Right cardiac atrium (tissue), 5 donors: ENCODE results near the gene DPEP1. TPM values are rescaled to one million over a fixed set of nuclear protein-coding genes. Genes with fewer than 3 reads are reported as not detected.

Source experiments
- ATAC-seq, 2 donors: fragments of 200-7000 bp; cut with Tn5 transposase; one replicate each; pipeline versions ENCODE4 v1.8.0 to v1.9.1; 2020; ENCODE audit warnings: moderate library complexity in 2 of 2, mild to moderate bottlenecking in 1 of 2
- DNase-seq, 3 donors: peaks; one replicate each; pipeline ENCODE4 v3.0.0-alpha.2; 2020
- H3K27ac ChIP-seq: one replicate; pipeline ENCODE4 v1.5.1; 2013; ENCODE audit warnings: mild to moderate bottlenecking, low read length, control low read depth, moderate library complexity
- H3K27me3 ChIP-seq: one replicate; pipeline ENCODE4 v1.6.1; 2013; ENCODE audit not compliant: control insufficient read depth, insufficient read depth
- H3K4me1 ChIP-seq: one replicate; pipeline ENCODE4 v1.6.1; 2013; ENCODE audit warnings: low read length; ENCODE audit not compliant: control insufficient read depth, insufficient read depth
- H3K4me3 ChIP-seq: one replicate; pipeline ENCODE4 v1.5.1; 2013; ENCODE audit warnings: low read length, control low read depth
- H3K9me3 ChIP-seq: one replicate; pipeline ENCODE4 v1.6.1; 2013; ENCODE audit warnings: low read length; ENCODE audit not compliant: control insufficient read depth
- WGBS: extraction: QIAGEN DNeasy Blood & Tissue Kit; methylation state at CpG from one replicate; pipeline ENCODE4 v1.1.7; 2013; 5-methylcytosine and 5-hydroxymethylcytosine counted together
- intact Hi-C, 4 donors: fragments of 100-400 bp; cut with DNase I; formaldehyde crosslinking; loops; one replicate each; pipeline versions ENCODE4 v1.11.0 to v1.14.0; 2022 to 2023
- polyA plus RNA-seq: library from polyadenylated mRNA; stranded (reverse); fragments of 200-250 nt; gene quantifications from one replicate; pipeline ENCODE4 v1.2.3, GENCODE V29; 2013
- total RNA-seq, 4 donors: library from RNA; stranded (reverse); fragmentation: NEBNext Ultra II Directional; extraction: Animal tissue kit (Norgen Biotek cat#: 25700); gene quantifications; one replicate each; pipeline ENCODE4 v1.2.1, GENCODE V29; 2021
- donor health status: healthy with polysubstance abuse.
- donor health status: DM: no; HTN: yes; CAD: no.
- donor health status: DM: no; HTN: no; CAD: no.
- donor health status: DM: no; HTN: yes; CAD: no; lungs with severe emphysema.
- donor health status: DM: yes; HTN: yes; CAD: no.

DPEP1 gene
- total and polyA plus RNA-seq, 5 donors, result 0.18 to 0.53 (median 0.31) TPM; not detected in 2

GRCh38 chr16:89572073-89572484 is 41.4 kb upstream of the DPEP1 start:
- ATAC-seq (no peak), DNase-seq (no peak)

GRCh38 chr16:89572485-89573205 is 40.8 kb upstream of the DPEP1 start:
- H3K27ac ChIP-seq, result no peak overlapping the region
- no peaks in the 10 kb centered on the region for H3K27me3 ChIP-seq
- no peaks in the 10 kb centered on the region for H3K4me1 ChIP-seq
- no peak overlapping the region for H3K4me3 ChIP-seq
- intact Hi-C loops, result no loop called here
- WGBS, result 73% methylated on average over 19 of the region's 19 CpGs
- no peak for DNase-seq
- H3K9me3 ChIP-seq, result no peaks in the 10 kb centered on the region
- ATAC-seq, result no peak

More at GRCh38 chr16:89572073-89572484, 41.4 kb upstream of the DPEP1 start:
- 70% methylated on average over 14 of the region's 14 CpGs for WGBS
- Histone ChIP-seq H3K27ac (no peak overlapping the region), H3K9me3 (no peaks in the 10 kb centered on the region), H3K27me3 (no peaks in the 10 kb centered on the region), H3K4me1 (no peaks in the 10 kb centered on the region), H3K4me3 (no peak overlapping the region)
- intact Hi-C loops, result no loop called here

GRCh38 chr16:89573826-89574680 is 39.4 kb upstream of the DPEP1 start:
- Histone ChIP-seq H3K27ac (no peak overlapping the region), H3K4me3 (no peak overlapping the region), H3K4me1 (no peaks in the 10 kb centered on the region), H3K9me3 (no peaks in the 10 kb centered on the region), H3K27me3 (no peaks in the 10 kb centered on the region)
- intact Hi-C loops, result no loop called here
- DNase-seq (no peak), ATAC-seq (no peak)
- WGBS, result 67% methylated on average over 31 of the region's 31 CpGs

GRCh38 chr16:89574681-89575246 is 38.7 kb upstream of the DPEP1 start:
- peak; percentile 56 to 78 for ATAC-seq
- intact Hi-C loops, result no loop called here
- no peaks in the 10 kb centered on the region for H3K4me1 ChIP-seq
- no peaks in the 10 kb centered on the region for H3K9me3 ChIP-seq
- peak; percentile 61 to 83 (median 76) for DNase-seq
- H3K27me3 ChIP-seq, result no peaks in the 10 kb centered on the region
- H3K4me3 ChIP-seq, result peak overlapping the region; percentile 14
- H3K27ac ChIP-seq, result no peak overlapping the region
- WGBS, result 2% methylated on average over 55 of the region's 55 CpGs

- Histone ChIP-seq H3K27me3 (no peaks in the 10 kb centered on the region), H3K4me3 (peak within 1 kb of the TSS; percentile 14), H3K9me3 (no peaks in the 10 kb centered on the region), H3K4me1 (no peaks in the 10 kb centered on the region), H3K27ac (no peak within 1 kb of the TSS)
- DNase-seq, result no peak
- intact Hi-C loops, result no loop called here
- peak in 1 of 2 donors; percentile 6 for ATAC-seq
- 1% methylated on average over 103 of the region's 103 CpGs for WGBS
Observed at GRCh38 chr16:89575247-89576152, 37.9 kb upstream of the DPEP1 start, which contains the start of gene CPNE7. Gene CPNE7 (plus strand): TSS chr16:89575758. CDS start chr16:89575898, 140 bp downstream.

- intact Hi-C loops, result no loop called here
- H3K4me1 ChIP-seq, result no peaks in the 10 kb centered on the region
- H3K27me3 ChIP-seq, result no peaks in the 10 kb centered on the region
- no peaks in the 10 kb centered on the region for H3K9me3 ChIP-seq
- DNase-seq (no peak), ATAC-seq (no peak)
- H3K4me3 ChIP-seq, result no peak overlapping the region
- 18% methylated on average over 89 of the region's 89 CpGs for WGBS
- H3K27ac ChIP-seq, result no peak overlapping the region
Observed at GRCh38 chr16:89576153-89577054, 37.0 kb upstream of the DPEP1 start.

- ATAC-seq (no peak), DNase-seq (no peak)
- WGBS, result 86% methylated on average over 25 of the region's 25 CpGs
- H3K27ac ChIP-seq, result no peak overlapping the region
- intact Hi-C loops, result no loop called here
- H3K9me3 ChIP-seq, result no peaks in the 10 kb centered on the region
- no peak overlapping the region for H3K4me3 ChIP-seq
- no peaks in the 10 kb centered on the region for H3K27me3 ChIP-seq
- no peaks in the 10 kb centered on the region for H3K4me1 ChIP-seq
Observed at GRCh38 chr16:89577055-89577759, 36.2 kb upstream of the DPEP1 start.

GRCh38 chr16:89579351-89579750 is 34.1 kb upstream of the DPEP1 start:
- no peaks in the 10 kb centered on the region for H3K9me3 ChIP-seq
- ATAC-seq (no peak), DNase-seq (no peak)
- no peaks in the 10 kb centered on the region for H3K4me1 ChIP-seq
- H3K27me3 ChIP-seq, result no peaks in the 10 kb centered on the region
- H3K27ac ChIP-seq, result no peak overlapping the region
- intact Hi-C loops, result no loop called here
- WGBS, result 90% methylated on average over 15 of the region's 15 CpGs
- H3K4me3 ChIP-seq, result no peak overlapping the region

- Histone ChIP-seq H3K9me3 (no peaks in the 10 kb centered on the region), H3K4me1 (no peaks in the 10 kb centered on the region), H3K4me3 (no peak overlapping the region), H3K27me3 (no peaks in the 10 kb centered on the region), H3K27ac (no peak overlapping the region)
- intact Hi-C loops, result no loop called here
- ATAC-seq, result no peak
- WGBS, result 85% methylated on average over 33 of the region's 33 CpGs
- DNase-seq, result no peak
Observed at GRCh38 chr16:89581045-89581695, 32.3 kb upstream of the DPEP1 start.
